ENCODE measurements around the gene MARK3.

MARK3 gene

GRCh38 chr14:103480595-103480994, 95.4 kb downstream of the MARK3 start:
- H3K23ac ChIP-seq (ENCODE audit: low read length) = no peak overlapping the region
- H3K4me1 ChIP-seq (ENCODE audit: control insufficient read depth in 1 of 2, insufficient read depth in 2 of 2, low read length in 2 of 2) = no peaks in the 10 kb centered on the region
- H3K14ac ChIP-seq (ENCODE audit: low read length) = no peak overlapping the region
- H3K79me2 ChIP-seq (ENCODE audit: control insufficient read depth, insufficient read depth, low read length, poor library complexity) = no peaks in the 10 kb centered on the region
- no peak overlapping the region for H4K91ac ChIP-seq (ENCODE audit: low read depth, low read length)
- H2BK120ac ChIP-seq (ENCODE audit: insufficient read depth, low read length, poor library complexity) = no peak overlapping the region
- no peak overlapping the region for H3K4me3 ChIP-seq (ENCODE audit: low read depth, low read length)
- no peak overlapping the region for H2BK12ac ChIP-seq (ENCODE audit: low read length)
- H3K4me2 ChIP-seq (ENCODE audit: low read length) = no peak overlapping the region
- H2AK5ac ChIP-seq (ENCODE audit: low read length) = no peak overlapping the region
- no peaks in the 10 kb centered on the region for H3K9me3 ChIP-seq (ENCODE audit: insufficient read depth, low read depth, low read length)
- H3K27me3 ChIP-seq (ENCODE audit: insufficient read depth, low read length) = no peaks in the 10 kb centered on the region
- H3K9ac ChIP-seq (ENCODE audit: low read length) = no peak overlapping the region
- no peak overlapping the region for H4K12ac ChIP-seq (ENCODE audit: low read depth, low read length)
- no peaks in the 10 kb centered on the region for H3K79me1 ChIP-seq (ENCODE audit: low read length)
- no peak overlapping the region for H3K4ac ChIP-seq (ENCODE audit: low read depth, low read length)
- H3K27ac ChIP-seq (ENCODE audit: low read depth, low read length) = no peak overlapping the region
- H2AFZ ChIP-seq (ENCODE audit: insufficient read depth, low read length, poor library complexity) = no peak overlapping the region
- H3K18ac ChIP-seq (ENCODE audit: low read length) = no peak overlapping the region
- peak in 1 of 2 donors; percentile 8 for DNase-seq
- H3K36me3 ChIP-seq (ENCODE audit: control insufficient read depth in 1 of 2, insufficient read depth in 2 of 2, low read length in 2 of 2) = peaks cover 19 to 27% of the 10 kb centered on the region in 2 experiments
- no CpG with 5 or more reads among the region's 3 CpGs for WGBS (ENCODE audit: extremely low coverage, insufficient coverage, insufficient read length)
- no peak overlapping the region for H4K8ac ChIP-seq (ENCODE audit: low read depth, low read length)
- H2BK5ac ChIP-seq (ENCODE audit: low read depth, low read length, poor library complexity) = no peak overlapping the region

DNA sequence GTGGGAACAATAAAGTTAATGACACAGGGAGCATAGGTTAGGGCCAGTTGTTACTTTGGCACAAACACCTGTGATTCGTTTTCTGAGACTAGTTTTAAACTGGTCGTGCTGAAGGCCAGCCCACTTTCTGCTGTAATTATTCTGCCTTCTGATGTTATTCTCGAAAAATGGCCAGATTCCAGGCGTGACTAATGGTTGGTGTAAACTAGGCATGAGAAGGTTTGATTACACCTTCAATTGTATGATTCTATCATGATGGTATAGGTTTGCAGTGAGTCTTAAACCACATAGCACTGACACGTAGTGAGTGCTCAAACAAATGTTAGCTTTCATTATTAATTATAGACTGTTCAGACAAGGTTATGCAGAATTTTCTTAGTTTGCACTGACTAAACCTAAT, 98.4 kb downstream of the MARK3 start:
- H2BK120ac ChIP-seq (ENCODE audit: insufficient read depth, low read length, poor library complexity) = no peak overlapping the region
- H3K23ac ChIP-seq (ENCODE audit: low read length) = no peak overlapping the region
- no CpG with 5 or more reads among the region's 5 CpGs for WGBS (ENCODE audit: extremely low coverage, insufficient coverage, insufficient read length)
- no peak overlapping the region for H3K27ac ChIP-seq (ENCODE audit: low read depth, low read length)
- peak in 1 of 2 donors; percentile 19 for DNase-seq
- no peak overlapping the region for H3K14ac ChIP-seq (ENCODE audit: low read length)
- H3K4me1 ChIP-seq (ENCODE audit: control insufficient read depth in 1 of 2, insufficient read depth in 2 of 2, low read length in 2 of 2) = no peaks in the 10 kb centered on the region
- no peak overlapping the region for H3K4me3 ChIP-seq (ENCODE audit: low read depth, low read length)
- H3K9me3 ChIP-seq (ENCODE audit: insufficient read depth, low read depth, low read length) = no peaks in the 10 kb centered on the region
- no peak overlapping the region for H3K4ac ChIP-seq (ENCODE audit: low read depth, low read length)
- H4K8ac ChIP-seq (ENCODE audit: low read depth, low read length) = no peak overlapping the region
- H3K27me3 ChIP-seq (ENCODE audit: insufficient read depth, low read length) = no peaks in the 10 kb centered on the region
- H2AK5ac ChIP-seq (ENCODE audit: low read length) = no peak overlapping the region
- no peak overlapping the region for H4K12ac ChIP-seq (ENCODE audit: low read depth, low read length)
- no peak overlapping the region for H2BK5ac ChIP-seq (ENCODE audit: low read depth, low read length, poor library complexity)
- H3K18ac ChIP-seq (ENCODE audit: low read length) = no peak overlapping the region
- H3K79me2 ChIP-seq (ENCODE audit: control insufficient read depth, insufficient read depth, low read length, poor library complexity) = no peaks in the 10 kb centered on the region
- peaks cover 12 to 26% of the 10 kb centered on the region in 2 experiments for H3K36me3 ChIP-seq (ENCODE audit: control insufficient read depth in 1 of 2, insufficient read depth in 2 of 2, low read length in 2 of 2)
- no peak overlapping the region for H2AFZ ChIP-seq (ENCODE audit: insufficient read depth, low read length, poor library complexity)
- no peak overlapping the region for H2BK12ac ChIP-seq (ENCODE audit: low read length)
- no peak overlapping the region for H4K91ac ChIP-seq (ENCODE audit: low read depth, low read length)
- H3K9ac ChIP-seq (ENCODE audit: low read length) = no peak overlapping the region
- H3K79me1 ChIP-seq (ENCODE audit: low read length) = no peaks in the 10 kb centered on the region
- H3K4me2 ChIP-seq (ENCODE audit: low read length) = no peak overlapping the region

DNA sequence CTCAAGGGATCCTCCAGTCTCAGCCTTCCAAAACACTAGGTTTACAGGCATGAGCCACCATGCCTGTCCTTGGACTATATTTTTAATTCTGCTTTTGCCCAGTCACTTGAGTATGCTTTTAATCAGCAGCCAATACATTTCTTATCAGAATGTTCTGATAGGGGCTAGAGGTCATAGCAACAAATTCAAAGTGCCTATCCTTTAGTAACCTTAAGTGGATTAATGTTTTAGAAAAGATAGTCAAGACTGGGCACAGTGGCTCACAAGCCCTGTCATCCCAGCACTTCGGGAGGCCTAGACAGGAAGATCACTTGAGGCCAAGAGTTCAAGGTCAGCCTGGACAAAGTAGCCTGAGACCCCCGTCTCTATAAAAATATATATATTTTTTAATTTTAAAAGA, 100.3 kb downstream of the MARK3 start:
- Histone ChIP-seq H3K14ac (ENCODE audit: low read length) (no peak overlapping the region), H3K36me3 (ENCODE audit: control insufficient read depth in 1 of 2, insufficient read depth in 2 of 2, low read length in 2 of 2) (peaks cover 15 to 31% of the 10 kb centered on the region in 2 experiments), H3K79me1 (ENCODE audit: low read length) (no peaks in the 10 kb centered on the region), H2AFZ (ENCODE audit: insufficient read depth, low read length, poor library complexity) (no peak overlapping the region), H3K79me2 (ENCODE audit: control insufficient read depth, insufficient read depth, low read length, poor library complexity) (no peaks in the 10 kb centered on the region), H3K9me3 (ENCODE audit: insufficient read depth, low read depth, low read length) (no peaks in the 10 kb centered on the region), H4K8ac (ENCODE audit: low read depth, low read length) (no peak overlapping the region), H3K18ac (ENCODE audit: low read length) (no peak overlapping the region), H2BK120ac (ENCODE audit: insufficient read depth, low read length, poor library complexity) (no peak overlapping the region), H3K9ac (ENCODE audit: low read length) (no peak overlapping the region), H3K4ac (ENCODE audit: low read depth, low read length) (no peak overlapping the region), H3K23ac (ENCODE audit: low read length) (no peak overlapping the region), H2BK12ac (ENCODE audit: low read length) (no peak overlapping the region), H3K4me1 (ENCODE audit: control insufficient read depth in 1 of 2, insufficient read depth in 2 of 2, low read length in 2 of 2) (no peaks in the 10 kb centered on the region), H3K4me2 (ENCODE audit: low read length) (no peak overlapping the region), H3K27ac (ENCODE audit: low read depth, low read length) (no peak overlapping the region), H2BK5ac (ENCODE audit: low read depth, low read length, poor library complexity) (no peak overlapping the region), H3K27me3 (ENCODE audit: insufficient read depth, low read length) (no peaks in the 10 kb centered on the region), H3K4me3 (ENCODE audit: low read depth, low read length) (no peak overlapping the region), H2AK5ac (ENCODE audit: low read length) (no peak overlapping the region), H4K12ac (ENCODE audit: low read depth, low read length) (no peak overlapping the region), H4K91ac (ENCODE audit: low read depth, low read length) (no peak overlapping the region)
- DNase-seq = no peak
- no CpG with 5 or more reads among the region's 2 CpGs for WGBS (ENCODE audit: extremely low coverage, insufficient coverage, insufficient read length)

- Histone ChIP-seq H3K4me3 (ENCODE audit: low read depth, low read length) (no peak overlapping the region), H2AK5ac (ENCODE audit: low read length) (no peak overlapping the region), H3K14ac (ENCODE audit: low read length) (no peak overlapping the region), H4K8ac (ENCODE audit: low read depth, low read length) (no peak overlapping the region), H3K79me2 (ENCODE audit: control insufficient read depth, insufficient read depth, low read length, poor library complexity) (no peaks in the 10 kb centered on the region), H2AFZ (ENCODE audit: insufficient read depth, low read length, poor library complexity) (no peak overlapping the region), H3K23ac (ENCODE audit: low read length) (no peak overlapping the region), H2BK5ac (ENCODE audit: low read depth, low read length, poor library complexity) (no peak overlapping the region), H3K18ac (ENCODE audit: low read length) (no peak overlapping the region), H3K27me3 (ENCODE audit: insufficient read depth, low read length) (no peaks in the 10 kb centered on the region), H2BK120ac (ENCODE audit: insufficient read depth, low read length, poor library complexity) (no peak overlapping the region), H3K4me1 (ENCODE audit: control insufficient read depth in 1 of 2, insufficient read depth in 2 of 2, low read length in 2 of 2) (no peaks in the 10 kb centered on the region), H3K9ac (ENCODE audit: low read length) (no peak overlapping the region), H3K4me2 (ENCODE audit: low read length) (no peak overlapping the region), H2BK12ac (ENCODE audit: low read length) (no peak overlapping the region), H4K12ac (ENCODE audit: low read depth, low read length) (no peak overlapping the region), H3K4ac (ENCODE audit: low read depth, low read length) (no peak overlapping the region), H3K9me3 (ENCODE audit: insufficient read depth, low read depth, low read length) (no peaks in the 10 kb centered on the region), H3K27ac (ENCODE audit: low read depth, low read length) (no peak overlapping the region), H3K36me3 (ENCODE audit: control insufficient read depth in 1 of 2, insufficient read depth in 2 of 2, low read length in 2 of 2) (peaks cover 19 to 37% of the 10 kb centered on the region in 2 experiments), H4K91ac (ENCODE audit: low read depth, low read length) (no peak overlapping the region), H3K79me1 (ENCODE audit: low read length) (no peaks in the 10 kb centered on the region)
- no peak for DNase-seq
- no CpG with 5 or more reads among the region's 6 CpGs for WGBS (ENCODE audit: extremely low coverage, insufficient coverage, insufficient read length)
These were observed 102.9 kb downstream of the MARK3 start for GRCh38 chr14:103488071-103488470.
